Smooth muscle cell (in vitro differentiated cells): ENCODE results near the gene KLHL10. TPM values are rescaled to one million over a fixed set of nuclear protein-coding genes. Genes with fewer than 3 reads are reported as not detected.
"Not testable (repeated sequence)": the region's sequence is repeated elsewhere in the genome, so short reads cannot be mapped to it uniquely, and the experiment has no call there.

Experiments used
- DNase-seq: peaks from one replicate; lab custom pipeline; 2025; ENCODE audit not compliant: unreplicated experiment; lab: John Stamatoyannopoulos, UW
- H2AFZ ChIP-seq: fragments of 200-600 bp; sonication (generic); 2 replicates; pipeline ENCODE4 v1.6.0; 2016; ENCODE audit warnings: antibody characterized with exemption, low read depth, mild to moderate bottlenecking
- H3F3A ChIP-seq: fragments of 200-600 bp; sonication (generic); 2 replicates; pipeline ENCODE4 v1.6.0; 2017; ENCODE audit warnings: antibody characterized with exemption, low read depth
- H3K27ac ChIP-seq: fragments of 200-600 bp; sonication (generic); 2 replicates; pipeline ENCODE4 v1.5.1; 2016; ENCODE audit warnings: low read depth, mild to moderate bottlenecking
- H3K27me3 ChIP-seq: fragments of 200-600 bp; sonication (generic); 2 replicates; pipeline ENCODE4 v1.6.1; 2016; ENCODE audit warnings: low read depth, mild to moderate bottlenecking
- H3K36me3 ChIP-seq: fragments of 200-600 bp; sonication (generic); 2 replicates; pipeline ENCODE4 v1.5.1; 2016; ENCODE audit warnings: low read depth
- H3K4me1 ChIP-seq: fragments of 200-600 bp; sonication (generic); 2 replicates; pipeline ENCODE4 v1.5.1; 2016; ENCODE audit warnings: low read depth
- H3K4me2 ChIP-seq: fragments of 200-600 bp; sonication (generic); 2 replicates; pipeline ENCODE4 v1.6.0; 2016; ENCODE audit warnings: mild to moderate bottlenecking
- H3K4me3 ChIP-seq: fragments of 200-600 bp; sonication (generic); 2 replicates; pipeline ENCODE4 v1.5.1; 2016; ENCODE audit warnings: mild to moderate bottlenecking
- H3K79me2 ChIP-seq: fragments of 200-600 bp; sonication (generic); 2 replicates; pipeline ENCODE4 v1.6.0; 2016; ENCODE audit warnings: low read depth, mild to moderate bottlenecking
- H3K9ac ChIP-seq: fragments of 200-600 bp; sonication (generic); 2 replicates; pipeline ENCODE4 v1.6.0; 2016; ENCODE audit warnings: low read depth
- H3K9me3 ChIP-seq: fragments of 200-600 bp; sonication (generic); replicated peaks from 2 replicates; pipeline ENCODE4 v1.5.1; 2016; ENCODE audit warnings: low read depth
- H4K20me1 ChIP-seq: fragments of 200-600 bp; sonication (generic); 2 replicates; pipeline ENCODE4 v1.6.0; 2016; ENCODE audit warnings: low read depth
- CTCF ChIP-seq: fragments of 200-600 bp; sonication (generic); IDR thresholded peaks from 2 replicates; pipeline ENCODE4 v1.5.1; 2017; ENCODE audit warnings: borderline replicate concordance, mild to moderate bottlenecking, antibody characterized with exemption; ENCODE audit not compliant: insufficient read depth, poor library complexity, severe bottlenecking
- WGBS: methylation state at CpG from one replicate; pipeline ENCODE4 v1.1.7; 2016; ENCODE audit warnings: low lambda C conversion rate; 5-methylcytosine and 5-hydroxymethylcytosine counted together
- polyA plus RNA-seq: library from polyadenylated mRNA; unstranded; fragments of >200 nt; fragmentation: Nextera tagmentation; extraction: Ambion mirVana; gene quantifications from 2 replicates; pipeline ENCODE4 v1.2.1, GENCODE V29; 2016
- total RNA-seq: library from RNA; depleted of rRNA; stranded (reverse); fragments of >200 nt; gene quantifications from 2 replicates; pipeline ENCODE4 v1.2.3, GENCODE V29; 2014

KLHL10 gene
- total and polyA plus RNA-seq, 2 experiments from 2014 or later: not detected

GRCh38 chr17:41825175-41825845 lies 12.3 kb upstream of the KLHL10 start:
- no peak overlapping the region for H3K4me3 ChIP-seq
- H3K27me3 ChIP-seq: no peaks in the 10 kb centered on the region
- DNase-seq: no peak
- H3K79me2 ChIP-seq: no peaks in the 10 kb centered on the region
- H3K4me2 ChIP-seq: no peak overlapping the region
- no peak overlapping the region for H2AFZ ChIP-seq
- no peak for TF ChIP-seq CTCF
- H3K27ac ChIP-seq: no peak overlapping the region
- H3K9me3 ChIP-seq: no peaks in the 10 kb centered on the region
- no peak overlapping the region for H3K9ac ChIP-seq
- H3K36me3 ChIP-seq: no peaks in the 10 kb centered on the region
- WGBS: 96% methylated on average over 19 of the region's 19 CpGs
- H3K4me1 ChIP-seq: no peaks in the 10 kb centered on the region
- H4K20me1 ChIP-seq: peaks cover 35% of the 10 kb centered on the region
- no peaks in the 10 kb centered on the region for H3F3A ChIP-seq

GRCh38 chr17:41829961-41830360 lies 7.7 kb upstream of the KLHL10 start:
- H3K27ac ChIP-seq, H3K4me1 ChIP-seq, H3K4me2 ChIP-seq, H4K20me1 ChIP-seq, H3K79me2 ChIP-seq, DNase-seq, H3K27me3 ChIP-seq, H3K9me3 ChIP-seq, H3K9ac ChIP-seq, H3K4me3 ChIP-seq, H3K36me3 ChIP-seq, H3F3A ChIP-seq, H2AFZ ChIP-seq: not testable (repeated sequence)
- WGBS: 88% methylated on average over 10 of the region's 10 CpGs

- peak overlapping the region; percentile 94 for H3K4me3 ChIP-seq
- H3K9ac ChIP-seq: peak overlapping the region; percentile 66
- H3K27me3 ChIP-seq: no peaks in the 10 kb centered on the region
- no peaks in the 10 kb centered on the region for H3F3A ChIP-seq
- H4K20me1 ChIP-seq: no peaks in the 10 kb centered on the region
- no peak overlapping the region for H3K27ac ChIP-seq
- peaks cover 11% of the 10 kb centered on the region for H3K4me1 ChIP-seq
- H3K79me2 ChIP-seq: peaks cover 8% of the 10 kb centered on the region
- no peak for DNase-seq
- H3K36me3 ChIP-seq: no peaks in the 10 kb centered on the region
- WGBS: 19% methylated on average over 12 of the region's 13 CpGs
- H3K4me2 ChIP-seq: peak overlapping the region; percentile 99
- peak overlapping the region; percentile 93 for H2AFZ ChIP-seq
- TF ChIP-seq CTCF: no peak
- H3K9me3 ChIP-seq: no peaks in the 10 kb centered on the region
Observed at GRCh38 chr17:41835214-41835799, 2.3 kb upstream of the KLHL10 start.

GRCh38 chr17:41835800-41836549 lies 1.6 kb upstream of the KLHL10 start, which contains the start of gene NT5C3B:
TSS of gene NT5C3B (minus strand) at chr17:41836232. CDS start at chr17:41836193, 39 bp downstream.
- DNase-seq: peak; percentile 13
- Histone ChIP-seq H3K4me3 (peak within 1 kb of the TSS; percentile 94), H4K20me1 (no peaks in the 10 kb centered on the region), H3K4me1 (peaks cover 11% of the 10 kb centered on the region), H3K36me3 (no peaks in the 10 kb centered on the region), H3K9me3 (no peaks in the 10 kb centered on the region), H3K79me2 (peaks cover 8% of the 10 kb centered on the region), H3F3A (no peaks in the 10 kb centered on the region), H3K27ac (no peak within 1 kb of the TSS), H3K27me3 (no peaks in the 10 kb centered on the region), H3K9ac (peak within 1 kb of the TSS; percentile 66), H2AFZ (peak within 1 kb of the TSS; percentile 93), H3K4me2 (peak within 1 kb of the TSS; percentile 99)
- TF ChIP-seq CTCF: no peak
- WGBS: 5% methylated on average over 27 of the region's 72 CpGs
